Kidney tubule cell (primary cell): ENCODE results near the gene TBCD.
A peak's percentile ranks its signal among the peaks of the same experiment; 100 is the strongest.

Source experiments
- DNase-seq: peaks from one replicate; pipeline ENCODE4 v3.0.0-alpha.2; 2018; ENCODE audit warnings: low spot score

TBCD gene

DNA sequence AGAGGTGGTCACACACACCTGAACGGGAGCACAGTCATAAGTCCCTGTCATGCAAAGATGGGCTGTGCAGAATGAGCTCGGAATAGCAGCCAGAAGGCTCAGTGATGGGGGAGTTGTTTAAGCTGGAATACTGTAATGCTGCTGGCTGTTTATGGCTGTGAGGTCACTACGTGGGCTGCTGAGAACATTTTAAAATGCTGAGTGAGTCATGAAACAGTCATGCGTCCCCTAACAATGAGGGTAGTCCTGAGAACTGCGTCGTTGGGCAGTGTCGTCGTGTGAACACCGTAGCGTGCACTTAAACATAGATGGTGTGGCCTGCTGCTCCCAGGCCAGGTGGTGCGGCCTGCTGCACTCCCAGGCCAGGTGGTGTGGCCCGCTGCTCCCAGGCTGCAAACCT, 39.7 kb downstream of the TBCD start:
- DNase-seq: peak; percentile 89

DNA sequence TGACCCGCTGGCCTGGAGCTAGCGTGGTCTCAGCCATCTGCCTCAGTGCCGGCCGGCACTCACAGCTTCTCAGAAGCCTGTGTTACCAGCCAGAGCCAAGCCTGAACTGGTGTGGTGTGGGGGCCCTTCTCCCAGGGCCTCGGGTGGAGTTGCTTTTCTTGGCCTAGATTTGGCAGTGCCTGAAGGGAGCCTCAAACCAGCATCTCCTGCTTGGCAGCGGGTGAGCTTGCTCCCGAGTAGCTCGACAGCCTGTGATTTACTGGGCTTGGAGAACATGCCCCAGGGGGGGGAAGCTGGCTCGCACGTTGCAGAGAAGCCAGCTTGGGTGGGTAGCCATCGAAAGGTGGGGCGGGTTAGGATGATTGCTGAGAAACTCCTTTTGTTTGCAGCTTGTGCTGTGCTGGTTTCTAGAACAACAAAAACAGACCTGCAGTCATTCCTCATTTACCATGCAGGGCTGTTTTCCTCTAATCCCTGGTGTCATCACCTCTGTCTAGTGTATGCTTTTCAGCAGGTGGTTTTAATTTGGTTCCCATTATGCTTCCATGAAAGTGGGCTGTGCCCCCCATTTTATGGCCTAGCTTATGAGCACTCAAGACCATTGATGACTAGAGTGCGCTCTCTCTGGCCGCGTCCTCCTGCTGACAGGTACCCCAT, 42.2 kb downstream of the TBCD start:
- no peak for DNase-seq

DNA sequence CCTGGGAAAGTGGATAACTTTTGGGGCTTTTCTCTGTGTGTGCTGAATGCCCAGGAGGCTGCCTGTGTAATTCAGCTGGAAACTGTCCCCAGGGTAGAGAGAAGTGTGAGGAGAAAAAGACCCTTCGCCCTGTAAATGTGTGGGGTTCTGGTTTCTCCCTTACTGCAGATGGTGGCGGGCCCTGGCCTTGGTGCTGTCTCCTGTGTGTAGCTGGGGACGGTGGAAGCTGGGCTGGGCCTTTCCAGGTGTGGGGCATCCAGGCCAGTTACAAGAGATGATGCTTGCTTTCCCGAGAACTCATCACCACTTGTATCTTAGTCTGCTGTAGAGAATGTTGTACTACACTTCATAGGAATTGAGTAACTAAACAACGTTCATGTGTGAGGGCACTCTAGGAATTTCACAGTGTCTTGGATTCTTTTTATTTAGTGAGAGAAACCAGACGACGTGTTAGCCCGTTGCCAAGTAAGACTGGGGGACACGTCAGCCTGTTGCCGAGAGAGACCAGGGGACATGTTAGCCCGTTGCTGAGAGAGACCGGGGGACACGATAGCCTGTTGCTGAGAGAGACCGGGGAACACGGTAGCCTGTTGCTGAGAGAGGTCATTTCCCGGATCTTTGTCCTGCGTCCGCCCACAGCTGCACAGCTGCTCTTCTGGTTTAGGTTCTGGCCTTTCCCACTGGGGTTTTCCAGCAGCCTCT, 43.1 kb downstream of the TBCD start:
- DNase-seq: no peak

GRCh38 chr17:82795615-82796014, 43.8 kb downstream of the TBCD start:
- DNase-seq: no peak

GRCh38 chr17:82797061-82797460, 45.2 kb downstream of the TBCD start:
- DNase-seq: no peak

DNA sequence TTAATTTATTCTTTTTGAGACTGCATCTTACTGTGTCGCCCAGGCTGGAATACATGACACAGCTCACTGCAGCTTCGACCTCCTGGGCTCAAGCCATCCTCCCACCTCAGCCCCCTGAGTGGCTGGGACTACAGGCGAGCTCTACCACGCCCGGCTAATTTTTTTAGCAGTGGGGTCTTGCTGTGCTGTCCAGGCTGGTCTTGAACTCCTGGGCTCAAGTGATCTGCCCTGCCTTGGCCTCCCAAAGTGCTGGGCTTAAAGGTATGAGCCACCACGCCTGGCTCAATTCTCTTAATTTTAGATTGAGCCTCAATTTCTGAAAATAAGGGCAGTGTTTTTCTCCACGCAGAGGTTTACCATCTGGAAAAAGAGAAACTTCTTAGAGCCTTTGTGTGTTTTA, 46.9 kb downstream of the TBCD start:
- no peak for DNase-seq

DNA sequence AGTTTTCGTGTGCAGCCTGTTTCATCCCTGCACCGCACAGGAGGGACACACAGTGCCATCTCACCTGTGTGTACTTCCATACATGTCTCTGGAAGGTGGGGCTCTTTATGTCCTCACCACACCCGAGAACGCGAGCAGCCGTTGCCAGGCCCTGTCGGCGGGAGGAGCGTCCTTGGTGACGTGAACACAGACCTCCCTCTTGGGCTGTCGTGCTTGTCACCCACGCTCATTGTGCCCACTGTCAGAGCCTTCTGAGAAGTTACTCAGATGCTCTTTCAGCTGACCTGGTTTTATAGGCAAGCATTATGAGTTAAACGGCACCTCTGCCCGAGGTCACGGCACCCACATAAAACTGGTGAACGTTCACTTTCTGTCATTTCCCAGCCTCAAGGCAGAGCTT, 47.7 kb downstream of the TBCD start:
- DNase-seq: no peak

DNA sequence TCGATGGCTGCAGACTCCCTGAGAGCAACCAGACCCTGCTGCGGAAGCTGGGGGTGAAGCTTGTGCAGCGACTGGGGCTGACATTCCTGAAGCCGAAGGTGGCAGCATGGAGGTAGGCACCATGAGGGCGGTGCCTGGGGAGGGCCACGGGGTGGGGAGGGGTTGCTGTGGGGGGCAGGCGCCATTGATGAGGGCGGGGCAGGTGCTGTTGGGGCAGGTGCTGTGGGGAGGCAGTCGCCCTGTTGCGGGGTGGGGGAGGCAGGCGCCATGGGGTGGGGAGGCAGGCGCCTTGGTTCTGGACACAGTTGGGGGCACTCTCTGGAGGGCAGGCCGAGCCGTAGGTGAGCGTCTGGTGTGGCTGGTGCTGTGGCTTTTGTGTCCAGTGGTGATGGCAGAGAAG, 49.0 kb downstream of the TBCD start:
- DNase-seq: no peak

DNA sequence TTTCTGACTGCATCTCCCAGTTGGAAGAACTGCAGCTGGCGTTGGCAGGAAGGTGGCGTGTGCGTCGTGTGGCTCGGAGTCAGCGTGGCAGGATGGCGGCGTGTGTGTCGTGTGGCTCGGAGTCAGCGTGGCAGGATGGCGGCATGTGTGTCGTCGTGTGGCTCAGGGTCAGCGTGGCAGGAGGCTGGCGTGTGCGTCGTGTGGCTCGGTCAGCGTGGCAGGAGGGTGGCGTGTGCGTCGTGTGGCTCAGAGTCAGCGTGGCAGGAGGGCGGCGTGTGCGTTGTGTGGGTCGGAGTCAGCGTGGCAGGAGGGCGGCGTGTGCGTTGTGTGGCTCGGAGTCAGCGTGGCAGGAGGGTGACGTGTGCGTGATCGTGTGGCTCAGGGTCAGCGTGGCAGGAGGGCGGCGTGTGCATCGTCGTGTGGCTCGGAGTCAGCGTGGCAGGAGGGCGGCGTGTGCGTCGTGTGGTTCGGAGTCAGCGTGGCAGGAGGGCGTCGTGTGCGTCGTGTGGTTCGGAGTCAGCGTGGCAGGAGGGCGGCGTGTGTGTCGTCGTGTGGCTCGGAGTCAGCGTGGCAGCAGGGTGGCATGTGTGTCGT, 49.6 kb downstream of the TBCD start:
- no peak for DNase-seq

- peak; percentile 8 for DNase-seq
These were observed 50.4 kb downstream of the TBCD start for GRCh38 chr17:82802075-82802780.

- no peak for DNase-seq
These were observed 51.3 kb downstream of the TBCD start for GRCh38 chr17:82803185-82803584.

GRCh38 chr17:82803606-82804005, 51.7 kb downstream of the TBCD start:
- no peak for DNase-seq

- no peak for DNase-seq
These were observed 52.8 kb downstream of the TBCD start for GRCh38 chr17:82804442-82805191.

DNA sequence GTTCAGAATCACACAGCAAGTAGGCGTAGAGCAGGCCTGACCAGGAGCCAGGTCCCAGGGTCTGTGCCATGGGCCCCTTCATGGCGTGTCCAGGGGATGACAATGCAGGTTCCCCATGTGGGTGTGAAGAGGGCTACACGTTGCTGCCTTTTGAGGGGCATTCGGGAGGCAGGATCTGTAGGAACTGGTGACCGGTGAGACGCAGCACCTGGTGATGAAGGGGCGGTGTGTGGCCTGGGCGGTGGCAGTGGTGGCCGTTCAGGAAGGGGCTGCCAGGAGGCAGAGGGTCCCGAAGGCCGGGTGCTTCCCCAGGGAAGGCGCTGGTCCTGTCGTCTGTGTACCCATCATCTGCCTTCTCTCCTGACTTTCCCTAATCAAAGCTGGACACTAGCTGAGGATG, 53.4 kb downstream of the TBCD start:
- DNase-seq: no peak

- DNase-seq: no peak
These were observed 54.0 kb downstream of the TBCD start for GRCh38 chr17:82805823-82806222.

DNA sequence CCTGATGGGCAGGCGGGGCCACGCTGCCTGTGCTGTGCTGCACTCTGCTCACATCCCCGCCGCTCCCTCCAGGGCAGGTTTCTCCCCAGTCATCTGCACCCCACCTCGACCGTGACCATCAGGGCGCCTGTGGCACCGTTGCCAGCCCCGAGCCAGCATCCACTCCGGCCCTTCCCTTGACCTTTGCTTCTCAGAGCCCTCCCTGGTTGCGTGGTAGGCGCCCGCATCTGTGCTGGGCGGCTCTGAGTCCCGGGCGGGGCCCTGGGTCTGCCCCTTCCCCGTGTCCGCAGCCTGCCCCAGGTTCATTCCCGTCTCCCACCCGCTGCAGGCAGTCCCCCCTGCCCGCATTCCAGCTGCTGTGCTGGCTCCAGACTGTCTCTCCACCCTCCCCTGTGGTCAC, 54.8 kb downstream of the TBCD start:
- no peak for DNase-seq

DNA sequence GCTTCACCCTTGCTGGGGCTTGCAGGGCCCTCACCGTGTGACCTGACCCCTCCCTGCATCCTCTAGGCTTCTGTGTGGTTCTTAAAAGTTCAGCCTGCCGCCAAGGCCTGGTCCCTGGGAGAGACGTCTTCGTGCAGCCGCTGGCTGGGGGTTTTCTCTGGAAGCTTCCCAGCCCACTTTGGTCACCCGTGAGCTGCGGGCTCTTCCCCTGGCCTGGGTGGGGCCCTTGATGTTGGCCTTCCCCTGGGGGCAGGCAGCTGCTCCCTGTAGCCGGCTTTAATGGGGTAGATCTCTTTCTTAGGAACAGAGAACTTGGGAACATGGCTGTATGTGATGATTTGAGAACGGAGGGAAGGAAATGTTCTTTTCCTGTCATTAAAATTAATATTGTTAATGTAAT, 55.2 kb downstream of the TBCD start:
- DNase-seq: no peak

DNA sequence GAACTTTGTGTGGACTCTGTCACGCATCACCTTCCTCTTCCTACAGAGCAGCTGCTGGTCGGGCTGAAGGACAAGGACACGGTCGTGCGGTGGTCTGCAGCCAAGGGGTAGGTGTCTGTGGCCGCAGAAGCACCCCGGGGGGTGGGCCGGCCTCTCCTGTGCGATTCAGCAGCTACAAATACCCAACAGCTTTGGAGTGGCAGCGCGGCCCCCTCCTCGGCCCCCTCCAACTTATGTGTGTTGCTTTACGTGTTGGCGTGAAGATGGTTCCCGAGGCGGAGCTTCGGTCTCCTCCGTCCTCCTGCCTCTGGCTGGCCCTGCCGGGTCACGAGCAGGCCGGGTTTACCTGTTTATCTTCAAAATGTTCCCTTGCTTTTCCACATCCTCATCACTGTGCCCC, 55.7 kb downstream of the TBCD start:
- no peak for DNase-seq

GRCh38 chr17:82808006-82808405, 56.1 kb downstream of the TBCD start:
- no peak for DNase-seq

DNA sequence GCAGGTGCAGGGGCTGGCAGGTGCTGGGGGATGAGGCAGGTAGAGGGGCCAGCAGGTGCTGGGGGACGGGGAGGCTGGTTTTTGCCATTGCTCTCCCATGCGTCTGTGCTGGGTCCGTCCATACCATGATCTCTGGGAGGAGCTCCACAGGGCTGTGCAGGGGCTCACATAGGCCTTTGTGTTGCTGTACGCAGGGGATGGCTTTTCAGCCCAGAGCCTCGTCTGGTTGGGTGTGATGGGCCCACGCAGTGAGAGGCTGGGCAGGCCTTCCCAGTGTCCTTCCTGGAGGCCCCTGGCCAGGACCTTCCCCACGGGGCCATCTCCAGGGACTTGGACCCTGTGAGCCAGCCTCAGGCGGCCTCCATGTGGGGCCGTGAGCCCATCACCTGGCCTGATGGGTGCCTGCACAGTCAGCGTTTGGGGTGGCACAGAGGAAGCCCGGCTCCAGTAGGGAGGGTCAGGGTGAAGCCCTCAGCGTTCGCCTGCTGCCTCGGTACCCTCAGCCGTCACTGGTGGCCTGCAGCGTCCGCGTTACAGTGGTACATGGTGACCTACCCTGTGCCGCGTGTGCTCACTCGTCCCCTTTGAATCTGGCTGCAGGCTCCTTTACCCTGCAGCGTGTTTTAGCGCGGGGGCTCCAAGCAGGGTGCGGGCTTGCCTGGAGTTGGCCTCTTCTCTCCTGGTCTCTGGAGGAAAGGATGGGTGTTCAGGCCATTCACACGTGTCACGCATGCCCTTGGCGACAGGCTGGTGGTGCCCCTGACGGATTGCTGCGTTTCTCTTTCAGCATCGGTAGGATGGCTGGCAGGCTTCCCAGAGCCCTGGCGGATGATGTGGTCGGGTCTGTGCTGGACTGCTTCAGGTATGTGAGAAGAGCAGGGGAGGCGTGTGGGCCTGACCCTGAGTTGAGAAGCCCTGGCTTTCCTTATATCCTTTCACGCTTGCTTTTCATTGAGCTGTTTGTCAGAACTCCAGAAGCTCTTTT, 57.3 kb downstream of the TBCD start:
- DNase-seq: no peak
